Epithelial cell of esophagus (primary cell): Measurements from ENCODE around the gene SLC12A4.

Experiments
- DNase-seq: peaks from one replicate; pipeline ENCODE4 v3.0.0; 2010; ENCODE audit warnings: low read depth
- H3K4me3 ChIP-seq: 2 replicates; pipeline ENCODE4 v1.5.1; 2011; ENCODE audit warnings: mild to moderate bottlenecking, low read length, control low read depth
- TF ChIP-seq, protein P1 (sequence below): IDR thresholded peaks from 2 replicates; pipeline ENCODE4 v1.5.1; 2011; ENCODE audit warnings: low read depth, mild to moderate bottlenecking, low read length, control low read depth, inconsistent platforms; ENCODE audit not compliant: insufficient read depth; ENCODE audit errors: missing control alignments

SLC12A4 gene

DNA sequence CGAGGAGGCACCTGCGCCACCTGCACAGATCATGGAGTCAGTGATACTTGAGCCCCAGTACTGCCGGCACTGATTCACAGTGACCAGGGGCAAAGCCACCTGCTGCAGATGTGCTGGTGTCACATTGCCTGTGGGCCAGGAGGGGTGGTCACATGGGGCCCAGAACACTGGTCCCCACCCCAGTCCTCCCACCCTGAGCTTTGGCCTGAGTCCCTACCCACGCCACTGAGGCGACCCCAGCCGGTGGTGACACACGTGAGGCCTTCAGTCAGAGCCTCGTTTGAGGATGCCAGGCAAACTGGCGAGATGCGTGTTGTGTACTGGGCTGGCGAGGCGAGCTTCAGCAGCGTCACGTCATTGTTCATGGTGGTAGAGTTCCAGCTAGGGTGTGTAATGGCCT lies 38.2 kb downstream of the SLC12A4 start:
- TF ChIP-seq, protein P1, sequence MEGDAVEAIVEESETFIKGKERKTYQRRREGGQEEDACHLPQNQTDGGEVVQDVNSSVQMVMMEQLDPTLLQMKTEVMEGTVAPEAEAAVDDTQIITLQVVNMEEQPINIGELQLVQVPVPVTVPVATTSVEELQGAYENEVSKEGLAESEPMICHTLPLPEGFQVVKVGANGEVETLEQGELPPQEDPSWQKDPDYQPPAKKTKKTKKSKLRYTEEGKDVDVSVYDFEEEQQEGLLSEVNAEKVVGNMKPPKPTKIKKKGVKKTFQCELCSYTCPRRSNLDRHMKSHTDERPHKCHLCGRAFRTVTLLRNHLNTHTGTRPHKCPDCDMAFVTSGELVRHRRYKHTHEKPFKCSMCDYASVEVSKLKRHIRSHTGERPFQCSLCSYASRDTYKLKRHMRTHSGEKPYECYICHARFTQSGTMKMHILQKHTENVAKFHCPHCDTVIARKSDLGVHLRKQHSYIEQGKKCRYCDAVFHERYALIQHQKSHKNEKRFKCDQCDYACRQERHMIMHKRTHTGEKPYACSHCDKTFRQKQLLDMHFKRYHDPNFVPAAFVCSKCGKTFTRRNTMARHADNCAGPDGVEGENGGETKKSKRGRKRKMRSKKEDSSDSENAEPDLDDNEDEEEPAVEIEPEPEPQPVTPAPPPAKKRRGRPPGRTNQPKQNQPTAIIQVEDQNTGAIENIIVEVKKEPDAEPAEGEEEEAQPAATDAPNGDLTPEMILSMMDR, result no peak
- H3K4me3 ChIP-seq, result no peak overlapping the region
- DNase-seq, result no peak

DNA sequence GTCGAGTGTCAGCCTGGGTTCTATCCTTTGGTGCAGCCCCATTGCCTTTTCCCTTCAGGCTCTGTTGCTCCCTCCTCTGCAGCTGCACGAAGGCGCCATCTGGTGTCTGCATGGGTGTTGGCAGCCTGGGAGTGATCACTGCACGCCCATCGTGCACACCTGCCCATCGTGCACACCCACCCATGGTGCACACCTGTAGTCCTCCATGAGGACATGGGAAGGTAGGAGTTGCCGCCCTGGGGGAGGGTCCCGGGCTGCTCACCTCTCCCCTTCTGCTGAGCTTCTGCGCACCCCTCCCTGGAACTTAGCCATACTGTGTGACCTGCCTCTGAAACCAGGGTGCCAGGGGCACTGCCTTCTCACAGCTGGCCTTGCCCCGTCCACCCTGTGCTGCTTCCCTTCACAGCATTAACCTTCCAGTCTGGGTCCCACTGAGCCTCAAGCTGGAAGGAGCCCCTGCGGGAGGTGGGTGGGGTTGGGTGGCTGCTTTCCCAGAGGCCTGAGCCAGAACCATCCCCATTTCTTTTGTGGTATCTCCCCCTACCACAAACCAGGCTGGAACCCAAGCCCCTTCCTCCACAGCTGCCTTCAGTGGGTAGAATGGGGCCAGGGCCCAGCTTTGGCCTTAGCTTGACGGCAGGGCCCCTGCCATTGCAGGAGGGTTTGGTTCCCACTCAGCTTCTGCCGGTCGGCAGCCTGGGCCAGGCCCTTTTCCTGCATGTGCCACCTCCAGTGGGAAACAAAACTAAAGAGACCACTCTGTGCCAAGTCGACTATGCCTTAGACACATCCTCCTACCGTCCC lies 39.7 kb downstream of the SLC12A4 start:
- H3K4me3 ChIP-seq, result no peak overlapping the region
- TF ChIP-seq, protein P1, result peak; percentile 95
- DNase-seq, result peak; percentile 70

DNA sequence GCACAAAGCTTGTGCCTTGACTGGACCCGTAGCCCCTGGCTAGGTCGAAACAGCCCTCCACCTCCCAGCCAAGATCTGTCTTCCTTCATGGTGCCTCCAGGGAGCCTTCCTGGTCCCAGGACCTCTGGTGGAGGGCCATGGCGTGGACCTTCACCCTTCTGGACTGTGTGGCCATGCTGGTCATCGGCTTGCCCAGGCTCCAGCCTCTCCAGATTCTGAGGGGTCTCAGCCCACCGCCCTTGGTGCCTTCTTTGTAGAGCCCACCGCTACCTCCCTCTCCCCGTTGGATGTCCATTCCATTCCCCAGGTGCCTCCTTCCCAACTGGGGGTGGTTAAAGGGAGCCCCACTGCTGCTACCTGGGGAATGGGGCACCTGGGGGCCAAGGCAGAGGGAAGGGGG lies 40.3 kb downstream of the SLC12A4 start:
- H3K4me3 ChIP-seq, result no peak overlapping the region
- TF ChIP-seq, protein P1, result no peak
- DNase-seq, result no peak

DNA sequence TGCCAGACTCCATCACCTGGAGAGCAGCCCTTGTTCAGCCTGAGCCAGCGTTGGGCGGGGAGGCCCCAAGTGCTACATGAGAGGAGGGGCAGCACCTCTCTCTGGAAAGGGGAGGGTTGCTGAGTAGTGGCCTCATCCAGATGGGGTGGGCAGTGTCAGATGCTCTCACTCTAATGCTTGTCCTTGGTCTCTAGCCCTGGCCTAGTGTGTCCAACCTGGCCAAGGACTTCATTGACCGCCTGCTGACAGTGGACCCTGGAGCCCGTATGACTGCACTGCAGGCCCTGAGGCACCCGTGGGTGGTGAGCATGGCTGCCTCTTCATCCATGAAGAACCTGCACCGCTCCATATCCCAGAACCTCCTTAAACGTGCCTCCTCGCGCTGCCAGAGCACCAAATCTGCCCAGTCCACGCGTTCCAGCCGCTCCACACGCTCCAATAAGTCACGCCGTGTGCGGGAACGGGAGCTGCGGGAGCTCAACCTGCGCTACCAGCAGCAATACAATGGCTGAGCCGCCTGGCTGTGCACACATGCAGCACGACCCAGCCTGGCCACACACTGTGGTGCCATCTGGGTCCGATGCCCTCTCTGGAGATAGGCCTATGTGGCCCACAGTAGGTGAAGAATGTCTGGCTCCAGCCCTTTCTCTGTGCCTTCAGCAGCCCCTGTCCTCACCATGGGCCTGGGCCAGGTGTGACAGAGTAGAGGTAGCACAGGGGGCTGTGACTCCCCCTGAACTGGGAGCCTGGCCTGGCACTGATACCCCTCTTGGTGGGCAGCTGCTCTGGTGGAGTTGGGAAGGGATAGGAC lies 41.1 kb downstream of the SLC12A4 start:
- TF ChIP-seq, protein P1, result no peak
- H3K4me3 ChIP-seq, result no peak overlapping the region
- no peak for DNase-seq

DNA sequence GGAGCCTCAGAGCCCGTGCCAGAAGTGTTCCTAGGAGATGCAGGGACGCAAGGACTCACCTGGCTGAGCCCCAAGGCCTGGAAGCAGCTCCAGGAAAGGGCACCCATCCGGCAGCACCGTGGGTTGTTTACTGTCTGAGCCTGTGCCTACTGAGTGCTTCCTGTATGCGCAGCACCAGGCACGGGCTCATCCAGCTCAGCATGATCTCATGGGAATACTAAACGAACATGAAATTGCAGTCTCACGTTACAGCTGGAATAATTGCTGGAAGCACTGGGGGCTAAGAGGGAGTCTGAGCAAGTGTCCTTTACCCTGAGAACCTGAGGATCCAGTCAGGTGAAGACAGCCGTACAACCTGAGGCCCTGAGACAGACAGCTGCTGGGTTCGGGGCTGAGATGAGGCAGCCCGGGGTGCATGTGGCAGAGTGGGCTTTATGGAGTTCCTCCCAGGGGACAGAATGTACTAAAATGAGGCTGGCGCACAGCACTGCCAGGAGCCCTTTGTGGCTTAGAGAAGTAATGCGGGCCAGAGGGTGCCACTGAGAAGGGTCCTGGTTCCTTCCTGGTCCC lies 42.2 kb downstream of the SLC12A4 start:
- TF ChIP-seq, protein P1, result no peak
- DNase-seq, result peak; percentile 77
- H3K4me3 ChIP-seq, result no peak overlapping the region

DNA sequence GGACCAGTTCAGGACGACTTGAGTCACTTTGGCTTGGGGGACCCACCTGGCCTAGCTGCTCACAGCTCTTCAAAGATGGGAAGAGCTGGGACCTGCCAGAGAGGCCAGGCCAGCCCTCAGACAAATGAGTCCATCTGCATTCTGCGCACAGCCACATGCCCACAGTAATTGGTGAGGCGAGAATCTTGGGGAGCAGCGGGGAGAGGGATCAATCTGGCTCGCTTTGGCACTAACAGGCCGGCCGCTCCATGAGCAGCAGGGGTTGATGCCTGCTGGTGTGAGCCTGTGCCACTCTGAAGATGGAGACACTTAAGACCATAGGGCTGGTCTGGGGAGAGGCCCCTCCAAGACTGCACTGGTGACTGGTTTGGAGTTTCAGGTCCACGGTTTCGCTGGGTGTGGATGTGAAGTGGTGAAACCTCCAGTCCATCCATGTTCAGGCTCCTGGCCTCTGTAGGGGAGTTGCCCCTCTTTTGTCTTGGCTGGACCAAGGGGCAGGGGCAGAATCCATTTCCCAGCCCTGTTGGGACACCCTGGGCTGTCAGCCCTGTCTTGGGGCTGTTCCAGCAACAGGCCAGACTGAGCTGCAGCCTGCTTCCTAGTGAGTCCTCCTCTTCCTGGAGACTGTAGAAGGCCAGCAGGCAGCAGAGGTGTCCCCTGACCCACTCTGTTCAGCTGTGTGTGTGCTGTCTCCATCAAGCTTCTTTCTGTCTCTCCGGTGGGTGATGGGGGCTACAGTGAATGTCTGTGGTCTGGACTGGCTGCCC lies 44.1 kb downstream of the SLC12A4 start:
- TF ChIP-seq, protein P1, result no peak
- no peak overlapping the region for H3K4me3 ChIP-seq
- no peak for DNase-seq
